Cardiac atrium fibroblast (primary cell): ENCODE measurements around the gene NONO. TPM values are rescaled to one million over a fixed set of nuclear protein-coding genes. Genes with fewer than 3 reads are reported as not detected.

Experiments used
- total RNA-seq: library from RNA; depleted of rRNA; stranded (reverse); fragments of >200 nt; gene quantifications from 2 replicates; pipeline ENCODE4 v1.2.3, GENCODE V29; 2015

Gene NONO
- 235 and 253 TPM in 2 replicates for total RNA-seq

GRCh38 chrX:71283403-71284143 is at the start of gene NONO:
TSS of gene NONO (plus strand) at chrX:71283635. CDS start at chrX:71290638, 7,003 bp downstream.

GRCh38 chrX:71254092-71254963 is 29.1 kb upstream of the NONO start, which contains the start of gene ZMYM3:
TSS of gene ZMYM3 (minus strand) at chrX:71254140. CDS start at chrX:71253255, 885 bp downstream.

GRCh38 chrX:71301195-71301924 is 17.9 kb downstream of the NONO start, which contains the start of gene ITGB1BP2:
TSS of gene ITGB1BP2 (plus strand) at chrX:71301750. CDS start at chrX:71301807, 57 bp downstream.

Other genes starting within 250 kb of the NONO start
- gene SNX12, start 215.3 kb upstream of the NONO start, total RNA-seq, result 63.3 and 69.7 TPM in 2 replicates
- gene FOXO4, start 187.8 kb upstream of the NONO start, total RNA-seq, result 2.7 and 4.7 TPM in 2 replicates
- gene CXorf65, start 176.9 kb upstream of the NONO start, total RNA-seq, result not detected in 2 replicates
- gene IL2RG, start 172.1 kb upstream of the NONO start, total RNA-seq, result not detected in 2 replicates
- 13.0 and 22.8 TPM in 2 replicates for gene MED12, start 165.0 kb upstream of the NONO start, total RNA-seq
- gene NLGN3, start 138.8 kb upstream of the NONO start, total RNA-seq, result 0.16 TPM in 1 of 2 replicates, not detected in the other
- gene GJB1, start 60.4 kb upstream of the NONO start, total RNA-seq, result not detected in 2 replicates
- 12.8 and 16.8 TPM in 2 replicates for gene ZMYM3, start 29.5 kb upstream of the NONO start, total RNA-seq
- gene ITGB1BP2, start 18.1 kb downstream of the NONO start, total RNA-seq, result 1.3 TPM in 1 of 2 replicates, not detected in the other
- 12.8 and 18.8 TPM in 2 replicates for gene TAF1, start 82.7 kb downstream of the NONO start, total RNA-seq
- 42.8 and 90.4 TPM in 2 replicates for gene OGT, start 249.5 kb downstream of the NONO start, total RNA-seq